UCSD-AML1 (cell line): ENCODE results near the gene KIFC3.

Experiments used
- DNase-seq: peaks from one replicate; lab custom pipeline; 2025; ENCODE audit not compliant: unreplicated experiment; lab: John Stamatoyannopoulos, UW

Gene KIFC3

GRCh38 chr16:57769541-57770145 is 32.6 kb downstream of the KIFC3 start:
- no peak for DNase-seq

- DNase-seq, result no peak
Observed at GRCh38 chr16:57766714-57767348, 35.5 kb downstream of the KIFC3 start.

GRCh38 chr16:57765160-57765728 is 37.0 kb downstream of the KIFC3 start:
- no peak for DNase-seq

GRCh38 chr16:57764341-57765159 is 37.7 kb downstream of the KIFC3 start:
- peak; percentile 25 for DNase-seq

- no peak for DNase-seq
Observed at GRCh38 chr16:57764006-57764340, 38.3 kb downstream of the KIFC3 start.

GRCh38 chr16:57763285-57764005 is 38.8 kb downstream of the KIFC3 start:
- no peak for DNase-seq

GRCh38 chr16:57762365-57763040 is 39.8 kb downstream of the KIFC3 start:
- no peak for DNase-seq

- DNase-seq, result no peak
Observed at GRCh38 chr16:57761957-57762356, 40.3 kb downstream of the KIFC3 start.

GRCh38 chr16:57761301-57761700 is 41.0 kb downstream of the KIFC3 start:
- no peak for DNase-seq

- no peak for DNase-seq
Observed at GRCh38 chr16:57760357-57761160, 41.7 kb downstream of the KIFC3 start.

GRCh38 chr16:57759541-57760356 is 42.5 kb downstream of the KIFC3 start:
- DNase-seq, result no peak

- DNase-seq, result no peak
Observed at GRCh38 chr16:57759131-57759530, 43.2 kb downstream of the KIFC3 start.

- no peak for DNase-seq
Observed at GRCh38 chr16:57758331-57759117, 43.8 kb downstream of the KIFC3 start.

GRCh38 chr16:57757883-57758282 is 44.4 kb downstream of the KIFC3 start:
- DNase-seq, result no peak

- peak; percentile 87 for DNase-seq
Observed at GRCh38 chr16:57757326-57757786, 44.9 kb downstream of the KIFC3 start.

- no peak for DNase-seq
Observed at GRCh38 chr16:57756424-57757325, 45.6 kb downstream of the KIFC3 start.
